HEK293T (cell line): ENCODE measurements around the gene ONECUT2.

ENCODE experiments used
- CTCF ChIA-PET: fragments of 350-600 bp; formaldehyde crosslinking; extraction: SDS; loops from one replicate; lab custom pipeline; 2021; ENCODE audit warnings: antibody characterized with exemption, inconsistent platforms; lab: Yijun Ruan, JAX
- POLR2A ChIA-PET: fragments of 350-600 bp; formaldehyde crosslinking; extraction: SDS; loops from one replicate; lab custom pipeline; 2020; ENCODE audit warnings: antibody characterized with exemption, inconsistent platforms; lab: Yijun Ruan, JAX
- DNase-seq: peaks from one replicate; pipeline ENCODE4 v3.0.0; 2012; ENCODE audit warnings: mixed read lengths; ENCODE audit errors: extremely low spot score
- ARNT ChIP-seq: fragments of 450-650 bp; IDR thresholded peaks from 2 replicates; pipeline ENCODE4 v1.6.1; 2017; ENCODE audit warnings: mild to moderate bottlenecking
- BHLHE40 ChIP-seq: fragments of 450-650 bp; IDR thresholded peaks from 2 replicates; pipeline ENCODE4 v1.6.1; 2016; ENCODE audit warnings: mild to moderate bottlenecking, moderate library complexity, borderline replicate concordance
- CTBP1 ChIP-seq: fragments of 450-650 bp; IDR thresholded peaks from 2 replicates; pipeline ENCODE4 v1.6.1; 2016; ENCODE audit warnings: borderline replicate concordance
- FOXA1 ChIP-seq: fragments of 450-650 bp; IDR thresholded peaks from 2 replicates; pipeline ENCODE4 v1.6.1; 2016; ENCODE audit warnings: mild to moderate bottlenecking
- FOXK2 ChIP-seq: fragments of 450-650 bp; IDR thresholded peaks from 2 replicates; pipeline ENCODE4 v1.6.1; 2016; ENCODE audit warnings: mild to moderate bottlenecking
- FOXM1 ChIP-seq: fragments of 450-650 bp; IDR thresholded peaks from 2 replicates; pipeline ENCODE4 v1.6.1; 2017; ENCODE audit warnings: mild to moderate bottlenecking, borderline replicate concordance
- HDGF ChIP-seq: fragments of 450-650 bp; IDR thresholded peaks from 2 replicates; pipeline ENCODE4 v1.6.1; 2017; ENCODE audit warnings: antibody characterized with exemption, borderline replicate concordance
- L3MBTL2 ChIP-seq: fragments of 450-650 bp; conservative IDR thresholded peaks from 2 replicates; pipeline ENCODE4 v1.6.1; 2016; ENCODE audit warnings: mild to moderate bottlenecking
- LEF1 ChIP-seq: fragments of 450-650 bp; IDR thresholded peaks from 2 replicates; pipeline ENCODE4 v1.6.1; 2017; ENCODE audit warnings: mild to moderate bottlenecking, borderline replicate concordance
- NFRKB ChIP-seq: fragments of 450-650 bp; IDR thresholded peaks from 2 replicates; pipeline ENCODE4 v1.6.1; 2016; ENCODE audit warnings: mild to moderate bottlenecking, moderate library complexity
- SP1 ChIP-seq: fragments of 450-650 bp; IDR thresholded peaks from 2 replicates; pipeline ENCODE4 v1.6.1; 2017
- SUZ12 ChIP-seq: fragments of 450-650 bp; IDR thresholded peaks from 2 replicates; pipeline ENCODE4 v1.6.1; 2016; ENCODE audit warnings: mild to moderate bottlenecking
- TARDBP ChIP-seq: fragments of 450-650 bp; IDR thresholded peaks from 2 replicates; pipeline ENCODE4 v1.6.1; 2016
- ZNF384 ChIP-seq: fragments of 450-650 bp; IDR thresholded peaks from 2 replicates; pipeline ENCODE4 v1.6.1; 2016
- TF ChIP-seq, protein P1 (sequence below): fragments of 450-650 bp; IDR thresholded peaks from 2 replicates; pipeline ENCODE4 v1.6.1; 2016

Gene ONECUT2

DNA sequence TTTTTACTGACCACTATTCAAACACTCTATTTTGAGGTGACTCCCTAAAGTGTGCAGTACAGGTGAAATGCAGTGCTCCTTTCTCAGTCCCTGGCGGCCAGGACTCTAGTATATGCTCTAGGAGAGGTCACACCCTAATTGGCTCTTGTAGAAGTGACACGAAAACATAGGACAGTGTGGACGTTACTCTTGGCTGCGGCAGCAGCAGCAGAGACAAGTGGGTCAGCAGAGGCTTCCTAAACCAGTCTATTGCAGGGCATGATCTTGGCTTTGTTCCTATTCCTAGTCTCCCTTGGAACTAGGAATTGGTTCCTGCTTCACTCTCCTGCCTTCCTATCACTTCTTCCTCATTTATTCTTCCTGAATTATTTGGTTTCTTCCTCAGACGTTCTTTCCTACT is 10.1 kb upstream of the ONECUT2 start:
- POLR2A ChIA-PET: no interaction called here
- DNase-seq: no peak
- TF ChIP-seq FOXK2 (no peak), ZNF384 (no peak), ARNT (no peak), HDGF (no peak), CTBP1 (no peak), SUZ12 (no peak), L3MBTL2 (no peak), LEF1 (no peak), TARDBP (no peak), FOXA1 (no peak)
- TF ChIP-seq, protein P1, sequence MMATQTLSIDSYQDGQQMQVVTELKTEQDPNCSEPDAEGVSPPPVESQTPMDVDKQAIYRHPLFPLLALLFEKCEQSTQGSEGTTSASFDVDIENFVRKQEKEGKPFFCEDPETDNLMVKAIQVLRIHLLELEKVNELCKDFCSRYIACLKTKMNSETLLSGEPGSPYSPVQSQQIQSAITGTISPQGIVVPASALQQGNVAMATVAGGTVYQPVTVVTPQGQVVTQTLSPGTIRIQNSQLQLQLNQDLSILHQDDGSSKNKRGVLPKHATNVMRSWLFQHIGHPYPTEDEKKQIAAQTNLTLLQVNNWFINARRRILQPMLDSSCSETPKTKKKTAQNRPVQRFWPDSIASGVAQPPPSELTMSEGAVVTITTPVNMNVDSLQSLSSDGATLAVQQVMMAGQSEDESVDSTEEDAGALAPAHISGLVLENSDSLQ: no peak
- CTCF ChIA-PET: no interaction called here

GRCh38 chr18:57426187-57426586 is 9.0 kb upstream of the ONECUT2 start:
- DNase-seq: no peak
- ChIA-PET POLR2A (no interaction called here), CTCF (no interaction called here)
- TF ChIP-seq TARDBP: no peak
- TF ChIP-seq, protein P1: no peak
- TF ChIP-seq LEF1: no peak
- no peak for TF ChIP-seq SP1
- TF ChIP-seq NFRKB: no peak
- no peak for TF ChIP-seq SUZ12

DNA sequence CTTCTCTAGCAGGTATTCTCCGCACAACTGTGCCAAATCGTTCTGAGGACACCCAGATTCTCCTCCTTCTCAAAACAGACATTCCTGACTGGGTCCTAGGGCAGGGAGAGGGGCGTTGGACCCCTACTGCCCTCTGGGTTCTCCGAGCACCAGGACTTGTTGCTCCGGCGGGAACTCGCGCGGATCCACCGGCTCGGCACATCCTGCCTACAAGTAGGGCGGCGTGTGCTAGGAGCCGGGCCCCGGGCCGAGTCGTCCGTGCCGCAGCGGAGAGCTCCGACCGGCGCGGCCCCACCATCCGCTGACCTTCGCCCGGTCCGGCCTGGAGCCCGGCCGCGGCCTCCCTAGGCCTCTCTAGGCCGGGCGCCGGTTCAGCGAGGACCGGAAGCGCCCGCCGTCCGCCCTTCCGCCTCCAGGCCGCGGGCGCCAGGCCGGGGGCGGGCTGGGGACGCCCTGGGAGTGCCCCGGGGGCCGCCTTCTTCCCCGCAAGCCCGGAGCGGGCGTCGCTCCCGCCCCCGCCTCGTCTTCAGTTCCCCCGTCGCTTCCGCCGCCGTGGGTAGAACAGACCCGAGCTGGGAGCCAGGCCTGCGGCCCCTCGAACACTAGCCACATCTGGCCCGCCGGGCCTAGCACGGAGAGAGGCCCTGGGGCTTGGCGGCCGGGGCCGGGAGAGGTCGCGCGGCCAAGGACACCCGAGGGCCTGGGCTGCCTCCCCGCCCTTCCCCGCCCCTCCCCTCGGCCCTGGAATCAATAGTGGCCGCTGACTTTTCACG is 7.6 kb upstream of the ONECUT2 start:
- ChIA-PET CTCF (no interaction called here), POLR2A (no interaction called here)
- no peak for DNase-seq
- TF ChIP-seq TARDBP (no peak), FOXA1 (no peak), L3MBTL2 (no peak), FOXK2 (no peak), SP1 (no peak), SUZ12 (no peak)

DNA sequence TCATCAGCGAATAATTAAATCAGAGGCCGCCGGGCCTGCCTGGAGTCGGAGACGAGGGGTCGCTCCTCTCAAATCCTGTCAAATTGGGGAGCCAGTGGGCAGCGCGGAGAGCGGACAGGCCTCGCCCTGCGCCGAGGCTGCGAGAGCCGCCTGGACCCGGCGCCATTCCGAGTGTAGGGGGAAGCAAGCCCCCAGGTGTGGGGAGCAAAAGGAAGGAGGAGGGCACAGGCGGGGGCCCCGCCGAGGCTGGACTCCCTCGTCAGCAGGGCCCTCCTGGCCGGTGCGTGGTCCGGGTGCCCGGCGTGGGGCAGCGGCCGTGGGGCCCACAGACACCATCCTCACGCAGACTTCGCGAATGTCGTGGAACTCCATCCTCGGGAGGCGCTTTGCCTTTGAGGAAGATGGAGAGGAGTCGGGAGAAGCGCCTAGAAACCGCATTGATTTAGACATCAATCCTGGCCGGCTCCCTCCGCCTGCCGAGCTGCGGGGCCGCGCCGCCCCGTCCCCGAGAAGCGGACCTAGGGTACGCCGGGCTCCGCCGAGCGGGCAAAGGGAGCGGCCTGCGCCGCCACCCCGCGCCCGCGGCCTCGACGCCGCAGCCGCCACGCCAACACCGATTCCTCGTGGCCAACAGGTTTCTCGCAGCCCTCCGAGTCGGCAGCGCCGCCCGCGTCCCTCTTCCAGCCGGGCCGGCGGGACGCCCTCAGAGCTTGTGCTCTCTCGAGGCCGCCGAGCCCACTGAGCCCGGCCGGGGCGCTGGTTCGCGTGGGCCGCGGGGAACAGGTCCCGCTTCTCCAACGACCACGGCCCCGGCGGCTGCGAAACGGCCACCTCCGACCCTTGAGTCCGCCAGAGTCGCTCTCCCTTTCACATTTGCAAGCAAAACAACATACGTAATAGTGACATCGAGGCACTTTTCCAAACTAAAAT is 6.7 kb upstream of the ONECUT2 start:
- ChIA-PET CTCF (no interaction called here), POLR2A (no interaction called here)
- no peak for TF ChIP-seq FOXK2
- TF ChIP-seq BHLHE40: no peak
- no peak for TF ChIP-seq FOXM1
- no peak for TF ChIP-seq NFRKB
- TF ChIP-seq, protein P1: no peak
- TF ChIP-seq LEF1: no peak
- no peak for TF ChIP-seq CTBP1
- no peak for DNase-seq

GRCh38 chr18:57429167-57430078 is 5.8 kb upstream of the ONECUT2 start:
- TF ChIP-seq L3MBTL2: no peak
- no peak for TF ChIP-seq NFRKB
- no peak for TF ChIP-seq CTBP1
- TF ChIP-seq TARDBP: no peak
- TF ChIP-seq SUZ12: no peak
- TF ChIP-seq FOXK2: no peak
- no peak for TF ChIP-seq SP1
- no peak for TF ChIP-seq BHLHE40
- TF ChIP-seq, protein P1: no peak
- no peak for TF ChIP-seq FOXM1
- TF ChIP-seq LEF1: no peak
- TF ChIP-seq FOXA1: no peak
- TF ChIP-seq ZNF384: no peak
- TF ChIP-seq ARNT: no peak
- POLR2A ChIA-PET: no interaction called here
- no peak for DNase-seq
- CTCF ChIA-PET: no interaction called here
